ENCODE results near the gene CALD1.

Gene CALD1

GRCh38 chr7:134819401-134819800 is 40.0 kb downstream of the CALD1 start:
- Histone ChIP-seq H3K4me1 (no peaks in the 10 kb centered on the region), H3K36me3 (no peaks in the 10 kb centered on the region), H3K27me3 (no peaks in the 10 kb centered on the region), H3K4me3 (ENCODE audit: low read depth, low read length) (no peak overlapping the region), H3K9me3 (no peaks in the 10 kb centered on the region)
- TF ChIP-seq CTCF (IDR thresholded peaks at IDR 0.05; ENCODE audit: low read depth, low read length) = no peak
- DNase-seq = no peak

- no peaks in the 10 kb centered on the region for H3K27me3 ChIP-seq
- H3K9me3 ChIP-seq = no peaks in the 10 kb centered on the region
- H3K4me3 ChIP-seq (ENCODE audit: low read depth, low read length) = no peak overlapping the region
- no peak for DNase-seq
- TF ChIP-seq CTCF (IDR thresholded peaks at IDR 0.05; ENCODE audit: low read depth, low read length) = no peak
- no peaks in the 10 kb centered on the region for H3K36me3 ChIP-seq
- no peaks in the 10 kb centered on the region for H3K4me1 ChIP-seq
These were observed 40.9 kb downstream of the CALD1 start for GRCh38 chr7:134820295-134820694.

GRCh38 chr7:134820778-134821177 is 41.3 kb downstream of the CALD1 start:
- Histone ChIP-seq H3K36me3 (no peaks in the 10 kb centered on the region), H3K4me1 (no peaks in the 10 kb centered on the region), H3K9me3 (no peaks in the 10 kb centered on the region), H3K27me3 (no peaks in the 10 kb centered on the region), H3K4me3 (ENCODE audit: low read depth, low read length) (no peak overlapping the region)
- no peak for TF ChIP-seq CTCF (IDR thresholded peaks at IDR 0.05; ENCODE audit: low read depth, low read length)
- DNase-seq = no peak

- H3K36me3 ChIP-seq = no peaks in the 10 kb centered on the region
- no peak for DNase-seq
- TF ChIP-seq CTCF (IDR thresholded peaks at IDR 0.05; ENCODE audit: low read depth, low read length) = no peak
These were observed 44.0 kb downstream of the CALD1 start for GRCh38 chr7:134823400-134823799.

GRCh38 chr7:134825666-134826065 is 46.2 kb downstream of the CALD1 start:
- Histone ChIP-seq H3K36me3 (no peaks in the 10 kb centered on the region), H3K4me3 (ENCODE audit: low read depth, low read length) (no peak overlapping the region), H3K27me3 (no peaks in the 10 kb centered on the region), H3K9me3 (no peaks in the 10 kb centered on the region), H3K4me1 (peaks cover 9% of the 10 kb centered on the region; the same call in 1 of the 2 replicates)
- TF ChIP-seq CTCF (IDR thresholded peaks at IDR 0.05; ENCODE audit: low read depth, low read length) = no peak
- DNase-seq = no peak

More at GRCh38 chr7:134823400-134823799, 44.0 kb downstream of the CALD1 start:
- Histone ChIP-seq H3K4me3 (ENCODE audit: low read depth, low read length) (no peak overlapping the region), H3K4me1 (peaks cover 4% of the 10 kb centered on the region; the same call in 1 of the 2 replicates), H3K27me3 (no peaks in the 10 kb centered on the region), H3K9me3 (no peaks in the 10 kb centered on the region)

- Histone ChIP-seq H3K36me3 (no peaks in the 10 kb centered on the region), H3K9me3 (no peaks in the 10 kb centered on the region), H3K4me1 (peaks cover 9% of the 10 kb centered on the region; the same call in 1 of the 2 replicates), H3K27me3 (no peaks in the 10 kb centered on the region), H3K4me3 (ENCODE audit: low read depth, low read length) (no peak overlapping the region)
- TF ChIP-seq CTCF (IDR thresholded peaks at IDR 0.05; ENCODE audit: low read depth, low read length) = no peak
- DNase-seq = no peak
These were observed 46.7 kb downstream of the CALD1 start for GRCh38 chr7:134826105-134826504.

Measured in BE2C (cell line).